HG02759 (cell line): ENCODE data around the gene ZNF606.

Experiments
- ATAC-seq: cut with Tn5 transposase; IDR thresholded peaks from one replicate; pipeline ENCODE4 v1.9.1; 2021; ENCODE audit warnings: mild to moderate bottlenecking, moderate library complexity; ENCODE audit not compliant: unreplicated experiment

The ZNF606 gene

DNA sequence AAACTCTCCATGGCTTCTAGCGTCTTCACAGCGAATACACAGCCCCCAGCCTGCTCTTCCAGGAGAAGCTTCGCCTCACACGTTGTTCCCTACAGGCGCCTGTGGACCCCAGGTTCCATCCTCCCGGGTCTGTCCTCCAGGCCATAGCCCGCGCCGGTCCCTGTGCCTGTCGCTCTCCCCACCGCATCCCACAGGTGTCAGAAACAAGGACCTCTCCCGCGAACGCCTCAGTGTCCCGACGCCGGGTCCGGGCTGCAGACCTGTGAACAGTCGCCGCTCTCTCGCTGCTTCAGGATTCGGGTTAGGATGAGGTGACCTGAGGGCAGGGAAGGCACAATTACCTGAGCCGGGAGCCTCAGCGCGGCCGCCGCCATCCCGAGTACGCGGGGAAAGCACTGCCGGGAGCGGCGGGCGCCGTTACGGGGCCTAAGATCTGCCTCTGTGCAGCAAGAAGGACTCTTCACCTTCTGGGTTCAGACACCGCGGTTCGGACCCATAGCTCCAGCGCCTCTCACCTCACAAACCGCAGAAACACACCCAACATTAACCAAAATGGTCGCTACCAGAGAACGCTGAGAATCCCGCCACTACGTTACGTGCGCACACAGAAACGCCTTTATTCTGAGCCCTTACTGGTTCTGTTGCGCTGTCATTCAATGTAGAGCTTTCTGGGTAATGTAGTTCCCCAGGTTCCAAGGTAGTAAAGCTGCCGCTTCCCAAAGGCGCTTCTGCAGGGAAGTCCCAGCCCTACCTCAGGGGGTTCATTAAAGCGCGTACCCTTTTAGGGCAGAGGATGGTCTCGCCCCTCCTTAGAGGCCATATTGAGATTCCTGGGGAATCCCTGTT is 67.6 kb downstream of the ZNF606 start, which contains the start of gene ZNF418:
Gene ZNF418, minus strand, starts transcription at position 583 of the 846 bp plus-strand sequence. CDS start 1,580 bp downstream, outside the sequence.
- no peak for ATAC-seq

DNA sequence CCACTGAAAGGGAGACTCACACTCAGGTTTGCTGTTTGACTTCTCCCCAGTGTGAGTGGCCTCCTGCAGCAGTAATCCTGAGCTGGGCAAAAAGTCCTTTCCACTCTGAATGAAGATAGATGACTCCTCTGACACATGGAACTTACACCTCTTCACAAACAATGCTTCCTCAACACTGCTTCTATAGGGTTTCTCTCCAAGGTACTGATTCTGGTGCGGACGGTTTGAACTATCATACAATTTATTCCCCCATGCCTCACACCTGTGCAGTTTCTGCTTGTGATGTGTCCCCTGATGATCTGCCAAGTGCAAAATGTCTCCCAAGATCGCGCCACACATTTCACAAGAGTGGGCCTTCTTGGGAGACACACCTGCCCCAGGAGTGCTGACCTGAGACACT is 75.0 kb downstream of the ZNF606 start:
- no peak for ATAC-seq
